CD8-positive, alpha-beta memory T cell (primary cell): ENCODE data around the gene YTHDF1. TPM values are rescaled to one million over a fixed set of nuclear protein-coding genes. Genes with fewer than 3 reads are reported as not detected.
A peak's percentile ranks its signal among the peaks of the same experiment; 100 is the strongest.

ENCODE experiments used
- CTCF ChIA-PET: fragments of 350-600 bp; sonication (Branson Sonifier 250); formaldehyde crosslinking; loops from one replicate; lab custom pipeline; 2021; ENCODE audit warnings: antibody characterized with exemption; lab: Charles Lee
- POLR2A ChIA-PET: fragments of 350-600 bp; sonication (Branson Sonifier 250); formaldehyde crosslinking; loops from one replicate; lab custom pipeline; 2021; ENCODE audit warnings: antibody characterized with exemption; lab: Charles Lee
- DNase-seq, 5 donors: peaks; one replicate each; pipeline versions ENCODE4 v3.0.0 to v3.0.0-alpha.2; 2020 to 2022; ENCODE audit warnings: mixed read lengths in 1 of 5
- H3K27ac ChIP-seq: one replicate; pipeline ENCODE4 v1.7.0; 2013; ENCODE audit warnings: low read depth, mild to moderate bottlenecking, low read length, moderate library complexity
- H3K27me3 ChIP-seq: 2 replicates; pipeline ENCODE4 v1.7.0; 2013; ENCODE audit warnings: low read length, mild to moderate bottlenecking; ENCODE audit not compliant: insufficient read depth, poor library complexity, severe bottlenecking
- H3K36me3 ChIP-seq: 2 replicates; pipeline ENCODE4 v1.7.0; 2013; ENCODE audit warnings: mild to moderate bottlenecking, low read length, moderate library complexity; ENCODE audit not compliant: insufficient read depth
- H3K4me1 ChIP-seq: 2 replicates; pipeline ENCODE4 v1.7.0; 2013; ENCODE audit warnings: mild to moderate bottlenecking, low read length, moderate library complexity; ENCODE audit not compliant: insufficient read depth
- H3K4me3 ChIP-seq: 2 replicates; pipeline ENCODE4 v1.7.0; 2013; ENCODE audit warnings: mild to moderate bottlenecking, low read length
- H3K9me3 ChIP-seq: 2 replicates; pipeline ENCODE4 v1.7.0; 2013; ENCODE audit warnings: mild to moderate bottlenecking, low read length
- H3K27ac Mint-ChIP-seq, 8 donors: one replicate each; pipeline ENCODE4 v1.8.0; 2020 to 2021; ENCODE audit warnings: mixed read lengths in 8 of 8, mild to moderate bottlenecking in 6 of 8, inconsistent platforms in 3 of 8, moderate library complexity in 3 of 8
- H3K27me3 Mint-ChIP-seq, 2 donors: one replicate each; pipeline ENCODE4 v1.8.0; 2020 to 2021; ENCODE audit warnings: mixed read lengths in 2 of 2, mild to moderate bottlenecking in 1 of 2, moderate library complexity in 1 of 2
- H3K36me3 Mint-ChIP-seq, 3 donors: one replicate each; pipeline ENCODE4 v1.8.0; 2020 to 2021; ENCODE audit warnings: mixed read lengths in 3 of 3, inconsistent platforms in 1 of 3, mild to moderate bottlenecking in 1 of 3
- H3K4me1 Mint-ChIP-seq, 3 donors: one replicate each; pipeline ENCODE4 v1.8.0; 2020 to 2021; ENCODE audit warnings: mixed read lengths in 3 of 3, inconsistent platforms in 1 of 3, mild to moderate bottlenecking in 1 of 3
- H3K4me3 Mint-ChIP-seq, 7 donors: one replicate each; pipeline ENCODE4 v1.8.0; 2020 to 2021; ENCODE audit warnings: mixed read lengths in 7 of 7, mild to moderate bottlenecking in 6 of 7, moderate library complexity in 4 of 7, inconsistent platforms in 2 of 7
- H3K9me3 Mint-ChIP-seq, 5 donors: one replicate each; pipeline ENCODE4 v1.8.0; 2020 to 2022; ENCODE audit warnings: mixed read lengths in 5 of 5, mild to moderate bottlenecking in 3 of 5, moderate library complexity in 2 of 5, inconsistent platforms in 1 of 5
- polyA plus RNA-seq: library from polyadenylated mRNA; unstranded; fragments of 300-500 nt; fragmentation: Illumina TruSeq; gene quantifications from one replicate; pipeline ENCODE4 v1.2.3, GENCODE V29; 2021
- total RNA-seq, 2 experiments: library from RNA; stranded (reverse); gene quantifications; one replicate each; pipeline ENCODE4 v1.2.3, GENCODE V29; 2021

Gene YTHDF1
- total and polyA plus RNA-seq, 3 experiments from 2014 or later = 43.1 to 47.5 (median 47.0) TPM

DNA sequence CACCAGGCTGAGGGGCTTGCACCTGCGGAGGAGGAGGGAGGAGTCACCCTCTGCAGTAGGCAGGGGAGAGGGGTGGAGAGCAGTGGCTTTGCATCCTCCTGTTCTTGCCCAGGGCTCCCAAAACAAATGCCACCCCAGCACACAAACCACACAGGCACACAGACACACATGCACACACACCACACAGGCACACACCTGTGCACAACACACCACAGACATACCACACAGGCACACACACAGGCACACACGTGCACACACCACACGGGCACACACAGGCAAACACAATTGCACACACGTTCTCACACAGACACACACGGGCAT, 26.6 kb downstream of the YTHDF1 start:
- Mint-ChIP-seq H3K9me3 (no peaks in the 10 kb centered on the region), H3K27ac (peak overlapping the region in 2 of 8 donors; percentile 6 to 8), H3K27me3 (peaks cover 0 to 4% of the 10 kb centered on the region in 2 donors), H3K4me3 (no peak overlapping the region), H3K36me3 (peaks cover 0 to 1% (median 0%) of the 10 kb centered on the region in 3 donors), H3K4me1 (peaks cover 0 to 4% (median 0%) of the 10 kb centered on the region in 3 donors)
- Histone ChIP-seq H3K27ac (no peak overlapping the region), H3K9me3 (no peaks in the 10 kb centered on the region), H3K36me3 (no peaks in the 10 kb centered on the region), H3K4me1 (no peaks in the 10 kb centered on the region), H3K4me3 (no peak overlapping the region), H3K27me3 (no peaks in the 10 kb centered on the region)
- no peak for DNase-seq
- ChIA-PET POLR2A (no interaction called here), CTCF (no interaction called here)

- Mint-ChIP-seq H3K36me3 (no peaks in the 10 kb centered on the region), H3K9me3 (no peaks in the 10 kb centered on the region), H3K27me3 (peaks cover 0 to 4% of the 10 kb centered on the region in 2 donors), H3K4me3 (no peak overlapping the region), H3K27ac (no peak overlapping the region), H3K4me1 (peaks cover 0 to 2% (median 0%) of the 10 kb centered on the region in 3 donors)
- ChIA-PET CTCF (no interaction called here), POLR2A (no interaction called here)
- Histone ChIP-seq H3K4me3 (no peak overlapping the region), H3K36me3 (no peaks in the 10 kb centered on the region), H3K9me3 (no peaks in the 10 kb centered on the region), H3K27me3 (no peaks in the 10 kb centered on the region), H3K4me1 (no peaks in the 10 kb centered on the region), H3K27ac (no peak overlapping the region)
- DNase-seq = peak in 1 of 5 donors; percentile 43
These were observed 27.1 kb downstream of the YTHDF1 start for GRCh38 chr20:63188641-63189321.

GRCh38 chr20:63188159-63188442, 27.8 kb downstream of the YTHDF1 start:
- H3K27me3 Mint-ChIP-seq = peaks cover 2 to 4% of the 10 kb centered on the region in 2 donors
- Histone ChIP-seq H3K36me3 (no peaks in the 10 kb centered on the region), H3K4me3 (no peak overlapping the region), H3K9me3 (no peaks in the 10 kb centered on the region), H3K27ac (no peak overlapping the region), H3K27me3 (peaks cover 2% of the 10 kb centered on the region), H3K4me1 (no peaks in the 10 kb centered on the region)
- no peak for DNase-seq
- H3K36me3 Mint-ChIP-seq = no peaks in the 10 kb centered on the region
- CTCF ChIA-PET = no interaction called here
- H3K27ac Mint-ChIP-seq = no peak overlapping the region
- H3K9me3 Mint-ChIP-seq = no peaks in the 10 kb centered on the region
- no peak overlapping the region for H3K4me3 Mint-ChIP-seq
- H3K4me1 Mint-ChIP-seq = peaks cover 0 to 2% (median 0%) of the 10 kb centered on the region in 3 donors
- POLR2A ChIA-PET = no interaction called here

- peaks cover 0 to 2% (median 0%) of the 10 kb centered on the region in 3 donors for H3K4me1 Mint-ChIP-seq
- no peak overlapping the region for H3K27ac Mint-ChIP-seq
- H3K27ac ChIP-seq = no peak overlapping the region
- no peaks in the 10 kb centered on the region for H3K36me3 ChIP-seq
- no peak overlapping the region for H3K4me3 ChIP-seq
- no peaks in the 10 kb centered on the region for H3K9me3 ChIP-seq
- no peaks in the 10 kb centered on the region for H3K36me3 Mint-ChIP-seq
- H3K27me3 Mint-ChIP-seq = peaks cover 4 to 5% of the 10 kb centered on the region in 2 donors
- CTCF ChIA-PET = no interaction called here
- POLR2A ChIA-PET = no interaction called here
- H3K27me3 ChIP-seq = peaks cover 3% of the 10 kb centered on the region
- no peaks in the 10 kb centered on the region for H3K4me1 ChIP-seq
- H3K9me3 Mint-ChIP-seq = no peaks in the 10 kb centered on the region
- H3K4me3 Mint-ChIP-seq = no peak overlapping the region
- DNase-seq = peak in 1 of 5 donors; percentile 41
These were observed 28.4 kb downstream of the YTHDF1 start for GRCh38 chr20:63187338-63188158.

DNA sequence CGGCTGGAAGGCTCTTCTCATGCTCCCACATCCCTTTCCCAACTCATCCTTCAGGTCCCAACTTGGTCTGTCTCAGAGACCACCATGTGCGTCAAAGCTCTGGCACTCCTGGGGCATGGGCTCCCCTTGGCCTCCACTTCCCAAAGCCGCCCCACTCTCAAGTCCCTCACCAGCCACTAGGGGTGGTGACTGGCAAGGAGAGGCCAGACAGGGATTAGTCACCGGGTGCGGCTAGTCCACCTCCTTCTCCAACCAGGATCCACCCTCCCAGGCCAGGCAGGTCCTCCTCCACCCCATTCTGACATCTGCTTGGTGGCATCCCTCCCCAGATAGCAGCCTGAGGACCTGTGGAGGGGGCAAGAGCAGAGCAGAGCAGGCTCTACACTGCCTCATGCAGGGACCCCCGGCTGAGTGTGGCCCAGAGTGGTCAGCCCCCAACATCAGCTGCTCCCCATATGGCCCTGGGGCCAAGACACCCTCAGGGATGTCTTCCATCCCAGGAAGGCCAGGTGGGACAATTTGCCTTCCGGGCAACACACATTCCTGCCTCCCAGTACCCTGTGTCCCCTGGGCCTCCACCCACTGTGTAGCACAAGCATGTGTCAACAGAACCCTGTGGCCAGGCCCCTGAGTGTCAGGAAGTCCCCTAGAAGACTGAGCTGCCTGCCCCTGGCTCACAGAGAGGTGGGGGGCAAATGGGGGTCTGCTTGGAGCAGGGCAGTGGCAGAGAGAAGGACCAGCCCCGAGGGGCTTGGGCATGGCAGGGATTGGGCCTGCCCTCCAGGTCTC, 29.2 kb downstream of the YTHDF1 start:
- Histone ChIP-seq H3K27ac (no peak overlapping the region), H3K27me3 (peaks cover 7% of the 10 kb centered on the region), H3K4me3 (no peak overlapping the region), H3K4me1 (no peaks in the 10 kb centered on the region), H3K9me3 (no peaks in the 10 kb centered on the region), H3K36me3 (no peaks in the 10 kb centered on the region)
- H3K9me3 Mint-ChIP-seq = no peaks in the 10 kb centered on the region
- no peak overlapping the region for H3K4me3 Mint-ChIP-seq
- H3K27me3 Mint-ChIP-seq = peaks cover 5 to 12% of the 10 kb centered on the region in 2 donors
- peaks cover 0 to 2% (median 0%) of the 10 kb centered on the region in 3 donors for H3K4me1 Mint-ChIP-seq
- ChIA-PET CTCF (no interaction called here), POLR2A (no interaction called here)
- no peak for DNase-seq
- H3K27ac Mint-ChIP-seq = peak overlapping the region in 1 of 8 donors; percentile 75
- H3K36me3 Mint-ChIP-seq = no peaks in the 10 kb centered on the region

- CTCF ChIA-PET = no interaction called here
- DNase-seq = no peak
- H3K4me1 ChIP-seq = no peaks in the 10 kb centered on the region
- Mint-ChIP-seq H3K4me3 (no peak overlapping the region), H3K36me3 (no peaks in the 10 kb centered on the region), H3K27me3 (peaks cover 10 to 17% of the 10 kb centered on the region in 2 donors), H3K4me1 (peaks cover 0 to 2% (median 0%) of the 10 kb centered on the region in 3 donors), H3K9me3 (no peaks in the 10 kb centered on the region), H3K27ac (no peak overlapping the region)
- H3K9me3 ChIP-seq = no peaks in the 10 kb centered on the region
- no peak overlapping the region for H3K4me3 ChIP-seq
- POLR2A ChIA-PET = no interaction called here
- peaks cover 10% of the 10 kb centered on the region for H3K27me3 ChIP-seq
- no peak overlapping the region for H3K27ac ChIP-seq
- no peaks in the 10 kb centered on the region for H3K36me3 ChIP-seq
These were observed 29.8 kb downstream of the YTHDF1 start for GRCh38 chr20:63186084-63186483.

DNA sequence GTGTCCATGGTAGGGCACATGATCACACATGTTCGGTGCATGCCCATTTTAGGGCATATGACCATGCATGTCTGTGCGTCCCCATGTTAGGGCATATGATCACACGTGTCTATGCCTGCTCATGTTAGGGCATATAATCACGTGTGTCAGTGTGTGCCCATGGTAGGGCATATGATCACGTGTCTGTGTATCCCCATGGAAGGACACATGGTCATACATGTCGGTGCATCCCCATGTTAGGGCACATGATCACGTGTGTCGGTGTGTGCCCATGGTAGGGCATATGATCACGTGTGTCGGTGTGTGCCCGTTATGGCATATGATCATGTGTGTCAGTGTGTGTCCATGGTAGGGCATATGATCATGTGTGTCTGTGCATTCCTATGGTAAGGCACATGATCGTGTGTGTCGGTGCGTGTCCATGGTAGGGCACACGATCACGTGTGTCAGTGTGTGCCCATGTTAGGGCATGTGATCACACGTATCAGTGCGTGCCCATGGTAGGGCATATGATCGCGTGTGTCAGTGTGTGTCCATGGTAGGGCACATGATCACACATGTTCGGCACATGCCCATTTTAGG, 30.6 kb downstream of the YTHDF1 start:
- H3K27me3 Mint-ChIP-seq = peaks cover 14 to 25% of the 10 kb centered on the region in 2 donors
- no peak overlapping the region for H3K4me3 Mint-ChIP-seq
- CTCF ChIA-PET = no interaction called here

More for the DNA sequence above, 30.6 kb downstream of the YTHDF1 start:
- peaks cover 0 to 4% (median 3%) of the 10 kb centered on the region in 3 donors for H3K4me1 Mint-ChIP-seq
- H3K4me1 ChIP-seq = no peaks in the 10 kb centered on the region
- no peaks in the 10 kb centered on the region for H3K9me3 Mint-ChIP-seq
- POLR2A ChIA-PET = no interaction called here
- H3K36me3 Mint-ChIP-seq = no peaks in the 10 kb centered on the region
- no peaks in the 10 kb centered on the region for H3K36me3 ChIP-seq
- H3K27ac Mint-ChIP-seq = no peak overlapping the region
- peaks cover 12% of the 10 kb centered on the region for H3K27me3 ChIP-seq
- H3K4me3 ChIP-seq = no peak overlapping the region
- DNase-seq = no peak
- H3K27ac ChIP-seq = no peak overlapping the region
- no peaks in the 10 kb centered on the region for H3K9me3 ChIP-seq
